ENCODE data around the gene BMAL2. TPM values are rescaled to one million over a fixed set of nuclear protein-coding genes. Genes with fewer than 3 reads are reported as not detected.

BMAL2 gene
- total RNA-seq, 1 experiment from 2014 or later = 16.2 TPM

DNA sequence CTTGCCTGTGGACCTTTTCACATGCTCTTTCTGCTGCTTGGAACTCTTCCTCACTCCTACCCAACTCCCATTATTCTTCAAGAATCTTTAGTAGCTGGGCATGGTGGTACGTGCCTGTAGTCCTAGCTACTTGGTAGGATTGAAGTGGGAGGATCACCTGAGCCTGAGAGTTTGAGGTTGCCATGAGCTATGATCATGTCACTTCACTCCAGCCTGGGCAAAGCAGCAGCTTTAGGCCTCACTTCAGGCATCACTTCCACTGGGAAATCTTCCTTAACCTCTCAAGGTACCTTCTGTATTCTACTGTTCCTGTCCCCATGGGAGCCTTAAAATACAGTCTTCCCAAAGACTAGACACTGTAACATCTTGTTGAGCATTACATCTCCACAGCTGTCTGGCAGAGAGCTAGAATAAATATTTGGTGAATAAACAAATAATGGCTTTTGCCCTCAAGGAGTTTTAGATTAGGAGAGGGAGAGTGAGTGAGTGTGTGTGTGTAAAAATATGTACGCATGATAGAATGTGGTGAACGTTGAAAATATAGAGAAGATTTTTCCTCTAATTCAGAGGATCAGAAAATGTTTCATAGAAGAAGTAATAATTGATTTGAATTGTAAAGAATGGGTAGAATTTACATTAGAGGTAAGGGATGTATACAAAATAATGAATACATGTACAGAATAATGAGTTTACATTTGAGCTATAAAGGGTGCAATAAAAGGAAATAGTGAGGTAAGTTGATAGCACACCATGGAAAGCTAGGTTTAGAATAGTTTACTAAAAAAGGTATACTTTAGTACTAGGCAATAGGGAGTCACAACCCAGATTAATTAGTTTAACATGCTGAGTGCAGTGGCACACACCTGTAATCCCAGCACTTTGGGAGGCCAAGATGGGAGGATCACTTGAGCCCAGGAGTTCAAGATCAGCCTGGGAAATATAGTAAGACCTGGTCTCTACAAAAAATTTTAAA lies 29.2 kb upstream of the BMAL2 start (continued):
- TF ChIP-seq, protein P1, sequence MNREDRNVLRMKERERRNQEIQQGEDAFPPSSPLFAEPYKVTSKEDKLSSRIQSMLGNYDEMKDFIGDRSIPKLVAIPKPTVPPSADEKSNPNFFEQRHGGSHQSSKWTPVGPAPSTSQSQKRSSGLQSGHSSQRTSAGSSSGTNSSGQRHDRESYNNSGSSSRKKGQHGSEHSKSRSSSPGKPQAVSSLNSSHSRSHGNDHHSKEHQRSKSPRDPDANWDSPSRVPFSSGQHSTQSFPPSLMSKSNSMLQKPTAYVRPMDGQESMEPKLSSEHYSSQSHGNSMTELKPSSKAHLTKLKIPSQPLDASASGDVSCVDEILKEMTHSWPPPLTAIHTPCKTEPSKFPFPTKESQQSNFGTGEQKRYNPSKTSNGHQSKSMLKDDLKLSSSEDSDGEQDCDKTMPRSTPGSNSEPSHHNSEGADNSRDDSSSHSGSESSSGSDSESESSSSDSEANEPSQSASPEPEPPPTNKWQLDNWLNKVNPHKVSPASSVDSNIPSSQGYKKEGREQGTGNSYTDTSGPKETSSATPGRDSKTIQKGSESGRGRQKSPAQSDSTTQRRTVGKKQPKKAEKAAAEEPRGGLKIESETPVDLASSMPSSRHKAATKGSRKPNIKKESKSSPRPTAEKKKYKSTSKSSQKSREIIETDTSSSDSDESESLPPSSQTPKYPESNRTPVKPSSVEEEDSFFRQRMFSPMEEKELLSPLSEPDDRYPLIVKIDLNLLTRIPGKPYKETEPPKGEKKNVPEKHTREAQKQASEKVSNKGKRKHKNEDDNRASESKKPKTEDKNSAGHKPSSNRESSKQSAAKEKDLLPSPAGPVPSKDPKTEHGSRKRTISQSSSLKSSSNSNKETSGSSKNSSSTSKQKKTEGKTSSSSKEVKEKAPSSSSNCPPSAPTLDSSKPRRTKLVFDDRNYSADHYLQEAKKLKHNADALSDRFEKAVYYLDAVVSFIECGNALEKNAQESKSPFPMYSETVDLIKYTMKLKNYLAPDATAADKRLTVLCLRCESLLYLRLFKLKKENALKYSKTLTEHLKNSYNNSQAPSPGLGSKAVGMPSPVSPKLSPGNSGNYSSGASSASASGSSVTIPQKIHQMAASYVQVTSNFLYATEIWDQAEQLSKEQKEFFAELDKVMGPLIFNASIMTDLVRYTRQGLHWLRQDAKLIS (CRISPR knock-in tag; IDR thresholded peaks at IDR 0.05; ENCODE audit: borderline replicate concordance) = no peak
- no peak for TF ChIP-seq EMX1 (CRISPR knock-in tag; IDR thresholded peaks at IDR 0.05)
- TF ChIP-seq ZNF219 (CRISPR knock-in tag; IDR thresholded peaks at IDR 0.05; ENCODE audit: borderline replicate concordance) = no peak

DNA sequence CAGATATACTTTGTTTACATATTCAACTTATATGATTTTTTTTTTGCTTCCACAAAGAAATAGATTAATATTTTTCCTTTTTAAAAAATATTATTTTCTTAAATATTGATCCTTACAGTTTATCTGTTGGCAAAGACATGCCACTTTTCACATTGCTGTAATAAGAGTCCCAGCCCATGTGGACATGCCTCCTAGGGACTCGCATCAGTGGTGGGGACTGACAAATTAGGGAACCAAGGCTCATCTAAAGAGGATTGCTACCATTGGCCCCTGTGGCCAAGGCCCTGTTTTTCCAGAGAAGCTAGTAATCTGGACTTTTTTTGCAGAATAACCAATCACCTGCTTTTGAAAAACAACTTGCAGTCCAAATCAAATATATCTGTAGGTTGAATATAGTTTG lies 27.8 kb upstream of the BMAL2 start:
- TF ChIP-seq IRF1 (CRISPR knock-in tag; IDR thresholded peaks at IDR 0.05) (no peak), ZNF425 (CRISPR knock-in tag; conservative IDR thresholded peaks at IDR 0.05) (no peak), ZNF263 (CRISPR knock-in tag; IDR thresholded peaks at IDR 0.05; ENCODE audit: low read depth) (no peak), ATF6 (CRISPR knock-in tag; IDR thresholded peaks at IDR 0.05) (no peak), JAZF1 (CRISPR knock-in tag; IDR thresholded peaks at IDR 0.05) (no peak), MYBL2 (CRISPR knock-in tag; IDR thresholded peaks at IDR 0.05) (no peak), NR3C1 (CRISPR knock-in tag; conservative IDR thresholded peaks at IDR 0.05; ENCODE audit: low read depth) (no peak), EMX1 (CRISPR knock-in tag; IDR thresholded peaks at IDR 0.05) (no peak), ZMAT4 (CRISPR knock-in tag; IDR thresholded peaks at IDR 0.05) (no peak), NR2C2 (CRISPR knock-in tag; IDR thresholded peaks at IDR 0.05) (no peak)
- TF ChIP-seq, protein P2, sequence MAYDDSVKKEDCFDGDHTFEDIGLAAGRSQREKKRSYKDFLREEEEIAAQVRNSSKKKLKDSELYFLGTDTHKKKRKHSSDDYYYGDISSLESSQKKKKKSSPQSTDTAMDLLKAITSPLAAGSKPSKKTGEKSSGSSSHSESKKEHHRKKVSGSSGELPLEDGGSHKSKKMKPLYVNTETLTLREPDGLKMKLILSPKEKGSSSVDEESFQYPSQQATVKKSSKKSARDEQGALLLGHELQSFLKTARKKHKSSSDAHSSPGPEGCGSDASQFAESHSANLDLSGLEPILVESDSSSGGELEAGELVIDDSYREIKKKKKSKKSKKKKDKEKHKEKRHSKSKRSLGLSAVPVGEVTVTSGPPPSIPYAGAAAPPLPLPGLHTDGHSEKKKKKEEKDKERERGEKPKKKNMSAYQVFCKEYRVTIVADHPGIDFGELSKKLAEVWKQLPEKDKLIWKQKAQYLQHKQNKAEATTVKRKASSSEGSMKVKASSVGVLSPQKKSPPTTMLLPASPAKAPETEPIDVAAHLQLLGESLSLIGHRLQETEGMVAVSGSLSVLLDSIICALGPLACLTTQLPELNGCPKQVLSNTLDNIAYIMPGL (CRISPR knock-in tag; IDR thresholded peaks at IDR 0.05) = no peak
- ChIA-PET POLR2A (no interaction called here), CTCF (interaction anchor here (0.6 to 7.2 kb wide), 7 partner anchors 25 to 290 kb away, joined by 3 to 57 read pairs (median 4); partner anchors contain the start of gene TM7SF3)
- H3K36me3 Mint-ChIP-seq = peaks cover 19% of the 10 kb centered on the region
- ATAC-seq = no peak
- no peak overlapping the region for H3K27ac Mint-ChIP-seq
- no peak overlapping the region for H3K4me3 Mint-ChIP-seq
- DNase-seq (ENCODE audit: low spot score) = no peak
- no peaks in the 10 kb centered on the region for H3K27me3 Mint-ChIP-seq (ENCODE audit: low read depth)
- H3K9me3 Mint-ChIP-seq = no peaks in the 10 kb centered on the region
- H3K4me1 Mint-ChIP-seq = no peaks in the 10 kb centered on the region

Data from WTC11 (cell line).